Mammary epithelial cell (primary cell): ENCODE results near the gene SNAP25.

Source experiments
- CTCF ChIP-seq, 2 donors: IDR thresholded peaks in 1 of 2; conservative IDR thresholded peaks in 1 of 2; 2 replicates each; pipeline ENCODE4 v1.5.1; 2011 to 2012; ENCODE audit warnings: inconsistent platforms in 2 of 2, low read length in 2 of 2, mild to moderate bottlenecking in 2 of 2, control low read depth in 1 of 2, low read depth in 1 of 2; ENCODE audit not compliant: insufficient read depth in 1 of 2; ENCODE audit errors: extremely low read depth in 1 of 2
- EZH2 ChIP-seq: IDR thresholded peaks from 2 replicates; pipeline ENCODE4 v1.6.1; 2012; ENCODE audit warnings: low read length, inconsistent platforms, borderline replicate concordance

DNA sequence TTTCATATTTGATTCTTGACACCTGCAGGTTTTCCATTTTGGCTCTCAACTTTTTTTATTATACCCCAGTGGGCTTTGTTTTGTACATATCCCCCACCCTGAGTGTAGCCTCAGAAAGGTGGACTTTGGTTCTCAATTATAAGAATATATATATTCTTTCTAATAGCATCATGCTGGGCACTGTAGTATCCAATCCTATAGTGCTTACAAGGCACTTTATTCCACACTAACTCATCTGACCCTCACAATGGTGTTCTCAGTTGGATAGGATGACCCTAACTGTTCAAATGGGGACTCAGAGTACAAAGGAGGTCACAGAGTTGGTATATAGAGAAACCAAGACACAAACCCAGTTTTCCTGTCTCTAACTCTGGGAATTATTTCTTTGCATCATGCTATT lies 48.9 kb upstream of the SNAP25 start:
- TF ChIP-seq CTCF (conservative IDR thresholded peaks at IDR 0.05 in 1 of 2, IDR thresholded peaks at IDR 0.05 in 1 of 2; ENCODE audit: extremely low read depth in 1 of 2, insufficient read depth in 1 of 2, low read depth in 1 of 2, low read length in 2 of 2) (no peak), EZH2 (no peak)
